Fibroblast of skin of left biceps (primary cell): ENCODE measurements around the gene TNFAIP8L2.
A peak's percentile ranks its signal among the peaks of the same experiment; 100 is the strongest.
"Not testable (repeated sequence)": the region's sequence is repeated elsewhere in the genome, so short reads cannot be mapped to it uniquely, and the experiment has no call there.

Source experiments
- DNase-seq, 2 experiments: peaks; one replicate each; pipeline ENCODE4 v3.0.0-alpha.2; 2013; ENCODE audit warnings: low read depth in 2 of 2

The TNFAIP8L2 gene

GRCh38 chr1:151146072-151146411 is 10.4 kb upstream of the TNFAIP8L2 start:
- DNase-seq = no peak

GRCh38 chr1:151146412-151147131 is 9.9 kb upstream of the TNFAIP8L2 start, which contains the start of gene SEMA6C:
TSS of gene SEMA6C (minus strand) at chr1:151146631. CDS start at chr1:151142621, 4,010 bp downstream.
- peak; percentile 49 to 59 for DNase-seq

DNA sequence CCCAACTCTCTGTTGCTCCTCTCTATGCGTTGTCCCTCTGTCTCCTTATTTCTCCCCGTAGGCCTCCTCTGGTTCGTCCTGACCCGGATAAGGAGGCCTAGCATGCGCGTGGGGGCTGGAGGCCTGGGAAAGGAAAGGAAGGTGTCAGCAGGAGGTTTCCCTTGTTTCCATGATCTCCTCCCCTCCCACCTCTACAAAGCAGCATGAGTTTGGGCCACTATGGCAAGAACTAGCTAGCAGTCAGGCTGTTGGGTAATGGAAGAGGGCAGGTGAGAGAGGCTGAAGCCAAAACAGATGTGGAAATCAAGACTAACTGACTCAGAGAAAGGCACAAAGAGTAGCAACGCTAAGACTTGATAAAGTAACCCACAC is 9.3 kb upstream of the TNFAIP8L2 start:
- no peak for DNase-seq

DNA sequence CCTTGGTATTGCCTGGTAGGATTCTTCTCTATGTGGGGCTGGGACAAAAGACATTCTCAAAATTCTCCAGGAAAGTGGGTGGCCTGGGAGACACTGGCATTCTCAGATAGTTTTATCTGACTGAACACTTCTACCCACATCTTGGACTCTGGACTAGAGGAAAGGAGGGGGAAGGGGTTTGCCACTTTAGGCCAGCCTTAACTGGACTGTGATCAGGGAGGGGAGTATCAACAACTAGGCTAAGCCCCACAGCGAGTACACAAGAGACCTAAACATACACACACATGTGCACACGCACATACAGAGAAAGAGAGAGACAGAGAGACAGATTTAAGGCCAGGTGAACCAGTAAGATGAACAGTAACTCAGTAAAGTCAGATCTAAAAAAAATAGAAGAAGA is 8.8 kb upstream of the TNFAIP8L2 start:
- no peak for DNase-seq

GRCh38 chr1:151157067-151157531 is 650 bp downstream of the TNFAIP8L2 start:
- no peak for DNase-seq

- DNase-seq = no peak
Observed at GRCh38 chr1:151158326-151158725, 1.9 kb downstream of the TNFAIP8L2 start.

GRCh38 chr1:151158751-151159251 is 2.4 kb downstream of the TNFAIP8L2 start:
- no peak for DNase-seq

DNA sequence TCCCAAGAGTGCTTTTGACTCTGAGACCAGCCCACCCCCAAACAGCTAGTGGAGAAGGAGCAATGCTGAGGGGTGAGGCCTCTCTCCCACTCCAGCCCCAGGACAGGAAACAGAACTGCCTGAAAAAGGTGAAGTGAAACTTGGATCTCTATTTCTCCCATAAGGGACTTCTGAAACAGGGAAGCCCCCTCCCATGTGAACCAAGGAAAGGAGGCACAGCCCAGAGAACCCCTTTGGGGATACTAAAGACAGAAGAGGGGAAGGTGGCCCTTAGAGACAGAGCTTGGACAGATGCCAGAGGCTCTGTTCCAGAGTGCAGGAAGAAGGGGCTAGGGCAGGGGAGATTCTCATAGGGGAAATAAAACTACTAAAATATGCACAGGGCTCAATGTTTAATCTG is 2.9 kb downstream of the TNFAIP8L2 start:
- DNase-seq = no peak

DNA sequence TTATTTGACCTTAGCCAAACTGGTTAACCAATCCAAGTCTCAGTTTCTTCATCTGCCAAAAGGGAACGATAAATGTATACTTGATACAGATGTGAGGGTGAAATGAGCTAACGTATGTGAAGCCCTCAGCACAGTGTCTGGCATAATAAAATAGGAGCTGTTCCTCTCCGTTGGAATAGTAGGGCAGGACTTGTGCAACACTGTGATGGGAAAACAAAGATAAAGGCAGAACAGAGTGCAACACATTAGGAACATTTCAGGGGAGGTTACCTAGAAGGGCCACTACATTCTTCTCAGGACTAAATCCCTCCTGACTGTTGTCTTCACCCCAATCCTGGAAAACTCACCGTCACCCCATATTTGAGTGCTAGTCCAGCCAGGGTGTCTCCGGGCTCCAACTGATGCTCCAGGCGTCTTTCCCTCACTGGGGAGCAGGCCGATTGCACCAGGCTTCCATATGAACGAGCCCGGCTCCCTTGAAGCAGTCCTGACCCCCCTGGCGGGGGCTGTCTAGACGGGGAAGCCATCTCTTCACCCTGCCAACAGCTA is 8.4 kb downstream of the TNFAIP8L2 start:
- DNase-seq = no peak

DNA sequence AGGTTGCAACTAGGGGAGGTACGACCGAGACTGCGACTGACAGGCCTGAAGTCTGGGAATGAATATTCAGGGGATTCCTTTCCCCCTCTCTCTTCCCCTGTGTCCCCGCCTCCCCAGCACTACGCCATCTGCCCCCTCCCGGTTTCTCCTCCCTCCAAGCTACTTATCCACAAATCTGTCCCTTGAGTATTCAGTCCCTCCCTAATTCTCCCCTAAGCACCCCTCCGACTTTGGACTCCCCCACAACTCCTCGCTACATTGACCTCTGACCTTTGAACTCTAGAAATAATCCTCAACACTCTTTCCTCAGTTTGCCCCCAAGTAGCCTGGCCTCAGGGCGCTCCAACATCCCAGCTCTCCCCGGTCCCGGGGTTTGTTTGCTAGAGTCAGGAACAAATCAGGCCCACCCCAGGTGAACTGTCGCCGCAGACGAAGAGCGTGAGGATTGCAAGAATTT is 8.9 kb downstream of the TNFAIP8L2 start:
- no peak for DNase-seq

- DNase-seq = peak; percentile 98
Observed at GRCh38 chr1:151165738-151166504, 9.5 kb downstream of the TNFAIP8L2 start, which contains the start of the genes LYSMD1 and SCNM1. TSS of gene LYSMD1 (minus strand) at chr1:151165902. CDS start at chr1:151165258, 644 bp downstream. TSS of gene SCNM1 (plus strand) at chr1:151166144. CDS start at chr1:151166153, 9 bp downstream.

- DNase-seq = no peak
Observed at GRCh38 chr1:151166505-151166956, 10.1 kb downstream of the TNFAIP8L2 start.

- DNase-seq = no peak
Observed at GRCh38 chr1:151167116-151167515, 10.7 kb downstream of the TNFAIP8L2 start.

DNA sequence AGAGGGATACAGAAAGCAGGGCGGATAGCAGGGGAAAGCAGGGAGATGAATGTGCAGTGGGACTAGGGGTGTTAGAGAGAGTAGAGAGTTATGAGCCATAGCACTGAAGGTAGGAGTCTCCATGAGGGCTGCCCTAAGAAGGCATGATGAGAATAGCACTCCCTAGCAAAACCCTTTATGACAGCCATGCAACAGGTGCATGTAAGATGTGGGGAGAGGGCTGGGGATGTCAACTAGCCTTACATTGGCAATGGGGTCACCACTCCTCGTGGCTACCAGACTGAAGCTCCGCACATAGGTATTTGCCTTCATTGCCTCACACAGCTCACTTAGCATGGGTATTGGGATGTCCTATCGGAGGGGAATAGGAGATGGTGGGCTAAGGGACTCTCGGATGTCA is 14.7 kb downstream of the TNFAIP8L2 start:
- no peak for DNase-seq

DNA sequence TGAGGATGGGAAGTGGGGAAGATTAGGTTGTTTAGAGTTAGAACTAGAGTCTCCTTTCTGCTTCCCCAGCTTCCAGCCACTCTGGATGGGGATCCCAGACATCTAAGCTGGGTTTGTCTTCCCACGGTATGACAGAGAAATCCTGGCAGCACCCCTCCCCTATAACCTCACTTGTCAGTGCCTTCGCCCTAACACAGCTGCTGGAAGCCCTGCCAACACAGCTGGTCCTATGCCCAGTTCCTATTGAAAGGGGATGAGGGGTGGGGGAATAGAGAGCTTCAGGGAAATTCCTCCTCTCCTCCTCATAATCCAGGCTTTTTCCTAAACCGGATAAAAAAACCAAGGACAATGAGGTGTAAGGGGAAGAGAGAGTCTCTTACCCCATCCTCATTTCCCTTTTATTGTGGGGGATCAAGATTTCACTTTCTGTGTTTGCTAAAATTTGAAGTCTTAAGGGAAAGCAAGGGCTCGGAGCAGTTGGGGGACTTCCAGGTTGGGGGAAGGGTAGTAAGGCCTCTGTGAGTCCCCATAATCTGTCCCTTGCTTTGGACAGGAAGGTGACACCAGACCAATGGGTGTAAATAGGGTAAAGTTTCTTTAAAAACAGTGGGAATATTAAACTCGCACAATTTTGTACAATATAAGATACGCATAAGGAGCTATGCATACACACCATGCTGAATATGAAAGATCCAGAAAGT is 18.7 kb downstream of the TNFAIP8L2 start:
- no peak for DNase-seq

DNA sequence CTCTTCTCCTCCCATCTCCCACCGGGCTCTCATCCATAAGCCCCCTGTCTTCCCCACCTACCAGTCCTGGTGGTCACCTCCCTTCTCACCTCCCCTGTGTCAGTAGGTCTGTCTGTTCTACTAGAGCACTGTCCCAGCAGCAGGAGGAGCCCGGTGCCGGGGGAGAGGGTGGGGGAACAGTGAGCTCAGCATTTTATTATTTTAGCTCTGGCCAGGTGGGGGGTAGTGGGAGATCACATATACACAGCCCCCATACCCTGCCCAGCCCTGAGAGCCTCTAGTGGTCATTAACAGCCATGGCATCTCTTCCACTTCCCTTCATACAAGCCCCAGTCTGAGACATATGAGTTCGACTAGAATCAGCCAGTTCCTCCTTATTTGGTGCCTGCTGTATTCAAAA is 19.4 kb downstream of the TNFAIP8L2 start, which contains the start of gene TMOD4:
Gene TMOD4, minus strand, starts transcription at position 119 of the 400 bp plus-strand sequence. CDS start 1,106 bp downstream, outside the sequence.
- no peak for DNase-seq

DNA sequence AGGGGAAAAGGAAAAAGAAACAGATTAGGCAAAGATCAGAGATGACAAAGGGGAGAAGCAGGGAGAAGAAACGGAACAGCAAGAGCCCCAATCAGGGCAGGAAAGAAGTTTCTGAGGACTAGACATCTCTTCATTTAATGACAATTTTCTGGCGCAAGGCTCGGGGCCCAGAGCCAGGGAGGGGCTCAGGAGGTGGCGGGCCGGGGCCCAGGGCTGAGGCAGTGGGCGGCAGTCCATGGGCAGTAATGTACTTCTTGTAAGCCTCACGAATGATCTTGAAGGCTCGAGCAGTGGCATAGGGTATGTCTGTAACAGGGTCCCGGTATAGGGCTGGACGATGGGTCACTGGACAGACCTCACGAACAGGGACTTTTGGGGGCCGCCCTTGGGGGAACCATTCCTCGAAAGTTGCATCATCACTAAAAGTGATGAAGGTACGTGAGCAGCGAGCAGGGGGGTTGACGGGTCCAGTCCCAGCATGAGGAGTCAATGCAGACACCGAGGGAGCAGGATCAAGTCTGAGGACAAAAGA is 20.1 kb downstream of the TNFAIP8L2 start:
- DNase-seq = no peak

DNA sequence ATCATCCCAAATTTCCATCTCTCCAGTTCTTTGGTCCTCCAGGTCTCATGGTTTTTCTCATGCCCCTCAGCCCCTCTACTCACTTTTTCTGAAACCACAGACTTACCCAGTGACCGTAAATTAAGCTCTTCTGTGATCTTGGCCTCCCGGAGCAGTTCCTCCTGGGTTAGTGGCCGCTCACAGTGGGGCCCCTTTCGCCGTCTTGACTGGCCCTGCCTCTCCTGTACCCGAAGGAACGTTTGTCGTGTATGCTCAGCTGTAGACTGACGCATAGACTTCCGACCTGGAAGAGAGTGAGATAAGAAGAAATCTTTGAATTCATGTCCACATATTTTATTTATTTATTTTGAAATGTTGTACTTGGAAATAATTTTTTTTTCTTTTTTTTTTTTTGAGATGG is 27.8 kb downstream of the TNFAIP8L2 start:
- DNase-seq = no peak

- no peak for DNase-seq
Observed at GRCh38 chr1:151187205-151187604, 30.8 kb downstream of the TNFAIP8L2 start.

DNA sequence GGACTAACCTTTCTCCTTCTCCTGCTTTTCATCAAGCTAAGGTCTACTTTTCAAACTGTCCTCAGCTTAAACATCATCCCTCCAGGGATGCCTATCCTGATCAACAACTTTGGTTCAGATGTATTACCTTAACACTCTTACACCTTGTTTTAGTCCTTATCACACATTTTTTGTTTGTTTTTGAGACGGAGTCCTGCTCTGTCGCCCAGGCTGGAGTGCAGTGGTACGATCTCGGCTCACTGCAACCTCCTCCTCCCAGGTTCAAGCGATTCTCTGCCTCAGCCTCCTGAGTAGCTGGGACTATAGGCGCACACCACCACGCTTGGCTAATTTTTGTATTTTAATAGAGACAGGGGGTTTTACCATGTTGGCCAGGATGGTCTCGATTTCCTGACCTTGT is 32.2 kb downstream of the TNFAIP8L2 start:
- DNase-seq = not testable (repeated sequence)
